ENCODE measurements around the gene NOXA1. TPM values are rescaled to one million over a fixed set of nuclear protein-coding genes. Genes with fewer than 3 reads are reported as not detected.
A peak's percentile ranks its signal among the peaks of the same experiment; 100 is the strongest.

The NOXA1 gene
- total and polyA plus RNA-seq, 7 experiments from 2014 or later: 0.73 to 11.1 (median 5.1) TPM

DNA sequence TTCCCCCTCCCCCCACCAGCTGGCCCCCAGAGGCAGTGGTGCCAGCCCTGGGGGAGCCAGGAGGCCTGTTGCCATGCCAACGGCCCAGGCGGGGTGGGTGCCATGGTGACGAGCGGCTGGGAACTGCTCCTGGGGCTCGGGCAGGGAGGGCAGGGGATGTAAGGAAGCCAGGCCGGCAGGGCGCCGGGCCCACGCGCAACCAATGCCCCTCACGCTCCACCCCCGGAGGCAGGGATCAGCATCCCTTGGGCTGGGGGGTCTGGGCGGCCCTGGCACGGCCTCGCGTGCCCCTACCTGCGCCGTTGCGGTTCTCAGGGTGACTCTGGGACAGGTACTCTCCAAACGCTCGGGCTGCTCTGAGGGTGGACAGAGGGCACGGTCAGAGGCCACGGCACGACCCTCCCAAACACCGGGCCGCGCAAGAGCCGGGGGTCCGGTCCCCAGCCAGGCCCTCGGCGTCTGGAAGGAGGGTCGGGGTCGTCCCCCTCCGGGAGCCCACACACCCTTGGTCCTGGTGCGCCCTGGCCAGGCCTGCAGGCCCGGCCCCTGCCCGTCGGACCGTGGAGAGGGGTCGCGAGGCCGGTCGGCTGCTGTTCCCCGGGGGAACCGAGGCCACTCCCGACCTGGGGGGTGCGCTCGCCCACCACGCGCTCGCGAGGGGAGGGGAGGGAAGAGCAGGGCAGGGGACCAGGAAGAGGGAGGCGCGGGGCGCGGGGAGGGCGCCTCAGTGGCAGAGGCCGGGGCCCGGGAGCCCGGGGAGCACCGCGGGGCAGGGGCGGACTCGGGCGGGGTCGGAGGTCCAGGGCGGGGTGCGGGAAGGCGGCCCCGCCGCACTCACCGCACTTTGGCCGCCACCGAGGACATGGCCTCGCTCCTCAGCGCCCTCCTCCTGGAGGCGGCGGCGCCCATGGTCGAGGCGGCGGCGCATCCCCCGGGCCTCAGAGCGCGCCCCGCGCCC is 35.3 kb downstream of the NOXA1 start:
- peak in 1 of 9 donors; percentile 7 for DNase-seq
- Mint-ChIP-seq H3K27me3 (no peaks in the 10 kb centered on the region), H3K4me1 (peaks cover 0 to 61% (median 36%) of the 10 kb centered on the region in 7 donors), H3K27ac (no peak overlapping the region), H3K36me3 (peaks cover 0 to 7% (median 0%) of the 10 kb centered on the region in 5 donors), H3K4me3 (peak overlapping the region in 5 of 10 donors; percentile 28 to 69 (median 56)), H3K9me3 (no peaks in the 10 kb centered on the region)
- H3K9me3 ChIP-seq (ENCODE audit: control insufficient read depth in 2 of 3, low read length in 3 of 3): no peaks in the 10 kb centered on the region
- ChIA-PET POLR2A (interaction anchor here (1.0 kb wide), 1 partner anchor 36 kb away, joined by 3 read pairs; the partner anchor contains the start of gene EXD3), CTCF (interaction anchor here (0.6 kb wide), 1 partner anchor 67 kb away, joined by 3 read pairs; no protein-coding TSS in a partner anchor)
- intact Hi-C loops (cut with micrococcal nuclease): loop anchor here (1.0 to 10.0 kb wide), 6 partner anchors 8 to 1214 kb away; partner anchors contain the start of genes EXD3 (in 2 of the 2), NOXA1 (in 2 of the 2), ARRDC1 (in 1 of the 2) and MRPL41 (in 1 of the 2)
- H3K4me1 ChIP-seq (ENCODE audit: control insufficient read depth in 2 of 2, insufficient read depth in 2 of 2, low read length in 2 of 2): peaks cover 39 to 55% of the 10 kb centered on the region in 2 donors
- no peaks in the 10 kb centered on the region for H3K27me3 ChIP-seq (ENCODE audit: control insufficient read depth in 2 of 2, insufficient read depth in 2 of 2, low read length in 2 of 2)
- peaks cover 0 to 30% (median 4%) of the 10 kb centered on the region in 3 experiments for H3K36me3 ChIP-seq (ENCODE audit: control insufficient read depth in 2 of 3, insufficient read depth in 3 of 3, low read length in 3 of 3)
- peak overlapping the region; percentile 48 for H3K4me3 ChIP-seq (ENCODE audit: low read length)
- H3K27ac ChIP-seq (ENCODE audit: low read depth, low read length): peak overlapping the region; percentile 93
- peak; percentile 8 for ATAC-seq

DNA sequence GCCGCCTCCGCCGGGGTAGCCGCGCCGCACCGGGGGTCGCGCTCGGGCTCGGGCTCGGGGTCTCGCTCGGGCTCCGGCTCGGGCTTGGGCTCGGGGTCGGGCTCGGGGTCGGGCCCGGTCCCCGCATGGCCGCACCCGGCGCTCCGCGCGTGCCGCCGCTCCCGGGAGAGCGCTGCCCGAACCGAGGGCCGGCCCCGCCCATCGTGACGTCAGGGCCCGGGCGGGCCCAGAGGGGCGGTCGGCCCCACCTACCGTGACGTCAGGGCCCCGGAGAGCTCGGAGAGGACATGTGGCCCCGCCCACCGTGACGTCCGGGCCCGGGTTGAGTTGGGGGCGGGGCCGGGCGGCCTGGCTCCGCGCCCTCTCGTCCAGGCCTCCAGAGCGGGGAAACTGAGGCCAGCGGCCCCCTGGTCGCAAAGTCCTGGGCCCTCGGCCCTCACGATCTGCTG is 36.0 kb downstream of the NOXA1 start, which contains the start of gene NSMF:
TSS of gene NSMF (minus strand) at position 183 of the 449 bp plus-strand sequence. CDS start 232 bp downstream, outside the sequence.
- peaks cover 0 to 4% (median 0%) of the 10 kb centered on the region in 5 donors for H3K36me3 Mint-ChIP-seq

DNA sequence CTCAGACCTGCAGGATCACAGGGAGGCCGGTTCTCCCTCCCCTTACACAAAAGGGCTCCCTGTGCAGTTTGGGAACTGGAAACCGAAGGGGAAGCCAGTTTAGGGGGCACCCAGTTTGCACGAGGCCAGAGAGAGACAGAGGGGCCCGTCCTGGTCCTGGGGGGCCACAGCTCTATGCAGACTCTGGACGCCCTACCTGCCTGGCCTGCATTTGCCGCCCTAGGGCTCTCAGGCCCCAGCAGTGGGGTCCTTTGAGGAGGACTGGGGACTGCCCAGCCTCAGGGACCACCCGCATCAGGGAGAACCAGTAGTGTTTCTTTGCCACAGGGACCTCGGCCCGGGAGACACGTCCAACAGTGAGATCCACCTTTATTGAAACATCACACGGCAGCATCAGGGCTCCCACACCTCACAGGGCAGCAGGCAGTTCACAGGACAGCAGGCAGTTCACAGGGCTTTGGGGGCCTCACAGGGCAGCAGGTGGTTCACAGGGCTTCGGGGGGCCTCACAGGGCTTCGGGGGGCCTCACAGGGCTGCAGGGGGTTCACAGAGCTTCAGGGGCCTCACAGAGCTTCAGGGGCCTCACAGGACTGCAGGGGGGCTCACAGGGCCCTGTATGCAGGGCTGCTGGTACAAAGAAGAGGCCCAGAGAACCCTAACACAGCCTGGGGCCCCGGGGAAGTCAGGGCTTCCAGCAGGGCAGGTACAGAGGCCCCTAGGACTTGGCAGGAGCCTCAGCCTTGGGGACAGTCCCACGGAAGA is 36.6 kb downstream of the NOXA1 start:
- H3K27me3 Mint-ChIP-seq: no peaks in the 10 kb centered on the region
- ATAC-seq: no peak
- H3K36me3 ChIP-seq (ENCODE audit: control insufficient read depth in 2 of 3, insufficient read depth in 3 of 3, low read length in 3 of 3): peaks cover 0 to 30% (median 4%) of the 10 kb centered on the region in 3 experiments
- no peaks in the 10 kb centered on the region for H3K27me3 ChIP-seq (ENCODE audit: control insufficient read depth in 2 of 2, insufficient read depth in 2 of 2, low read length in 2 of 2)
- H3K9me3 Mint-ChIP-seq: no peaks in the 10 kb centered on the region
- H3K27ac Mint-ChIP-seq: peak overlapping the region; percentile 28 to 98 (median 91)
- H3K4me1 Mint-ChIP-seq: peaks cover 0 to 49% (median 29%) of the 10 kb centered on the region in 7 donors
- ChIA-PET POLR2A (interaction anchor here (0.7 to 1.0 kb wide), 2 partner anchors 37 to 637 kb away, joined by 3 read pairs; partner anchors contain the start of gene EXD3), CTCF (no interaction called here)
- no peak for DNase-seq
- peaks cover 36 to 48% of the 10 kb centered on the region in 2 donors for H3K4me1 ChIP-seq (ENCODE audit: control insufficient read depth in 2 of 2, insufficient read depth in 2 of 2, low read length in 2 of 2)
- H3K27ac ChIP-seq (ENCODE audit: low read depth, low read length): peak overlapping the region; percentile 93
- H3K4me3 ChIP-seq (ENCODE audit: low read length): peak overlapping the region; percentile 67
- intact Hi-C loops (cut with micrococcal nuclease): loop anchor here (1.0 to 10.0 kb wide), 7 partner anchors 9 to 1215 kb away; partner anchors contain the start of genes EXD3 (in 2 of the 2), MRPL41 (in 2 of the 2), NOXA1 (in 2 of the 2) and ARRDC1 (in 1 of the 2)
- peaks cover 0 to 4% (median 0%) of the 10 kb centered on the region in 5 donors for H3K36me3 Mint-ChIP-seq
- H3K9me3 ChIP-seq (ENCODE audit: control insufficient read depth in 2 of 3, low read length in 3 of 3): no peaks in the 10 kb centered on the region
- peak overlapping the region; percentile 55 to 79 (median 68) for H3K4me3 Mint-ChIP-seq

More for the DNA sequence above, 36.0 kb downstream of the NOXA1 start, which contains the start of gene NSMF:
- peak within 1 kb of the TSS; percentile 28 to 98 (median 91) for H3K27ac Mint-ChIP-seq
- peaks cover 0 to 55% (median 33%) of the 10 kb centered on the region in 7 donors for H3K4me1 Mint-ChIP-seq
- Histone ChIP-seq H3K4me3 (ENCODE audit: low read length) (peak within 1 kb of the TSS; percentile 67), H3K36me3 (ENCODE audit: control insufficient read depth in 2 of 3, insufficient read depth in 3 of 3, low read length in 3 of 3) (peaks cover 0 to 30% (median 4%) of the 10 kb centered on the region in 3 experiments), H3K4me1 (ENCODE audit: control insufficient read depth in 2 of 2, insufficient read depth in 2 of 2, low read length in 2 of 2) (peaks cover 36 to 54% of the 10 kb centered on the region in 2 donors), H3K27me3 (ENCODE audit: control insufficient read depth in 2 of 2, insufficient read depth in 2 of 2, low read length in 2 of 2) (no peaks in the 10 kb centered on the region), H3K9me3 (ENCODE audit: control insufficient read depth in 2 of 3, low read length in 3 of 3) (no peaks in the 10 kb centered on the region), H3K27ac (ENCODE audit: low read depth, low read length) (peak within 1 kb of the TSS; percentile 93)
- intact Hi-C loops (cut with micrococcal nuclease): loop anchor here (1.0 to 10.0 kb wide), 6 partner anchors 9 to 1214 kb away; partner anchors contain the start of genes EXD3 (in 2 of the 2), NOXA1 (in 2 of the 2), ARRDC1 (in 1 of the 2) and MRPL41 (in 1 of the 2)
- no peaks in the 10 kb centered on the region for H3K27me3 Mint-ChIP-seq
- ChIA-PET CTCF (interaction anchor here (0.6 kb wide), 1 partner anchor 67 kb away, joined by 3 read pairs; no protein-coding TSS in a partner anchor), POLR2A (interaction anchor here (0.7 to 1.0 kb wide), 2 partner anchors 37 to 636 kb away, joined by 3 read pairs; partner anchors contain the start of gene EXD3)
- DNase-seq (peak; percentile 90 to 99 (median 95)), ATAC-seq (peak; percentile 89)
- H3K9me3 Mint-ChIP-seq: no peaks in the 10 kb centered on the region
- H3K4me3 Mint-ChIP-seq: peak within 1 kb of the TSS; percentile 55 to 79 (median 68)

DNA sequence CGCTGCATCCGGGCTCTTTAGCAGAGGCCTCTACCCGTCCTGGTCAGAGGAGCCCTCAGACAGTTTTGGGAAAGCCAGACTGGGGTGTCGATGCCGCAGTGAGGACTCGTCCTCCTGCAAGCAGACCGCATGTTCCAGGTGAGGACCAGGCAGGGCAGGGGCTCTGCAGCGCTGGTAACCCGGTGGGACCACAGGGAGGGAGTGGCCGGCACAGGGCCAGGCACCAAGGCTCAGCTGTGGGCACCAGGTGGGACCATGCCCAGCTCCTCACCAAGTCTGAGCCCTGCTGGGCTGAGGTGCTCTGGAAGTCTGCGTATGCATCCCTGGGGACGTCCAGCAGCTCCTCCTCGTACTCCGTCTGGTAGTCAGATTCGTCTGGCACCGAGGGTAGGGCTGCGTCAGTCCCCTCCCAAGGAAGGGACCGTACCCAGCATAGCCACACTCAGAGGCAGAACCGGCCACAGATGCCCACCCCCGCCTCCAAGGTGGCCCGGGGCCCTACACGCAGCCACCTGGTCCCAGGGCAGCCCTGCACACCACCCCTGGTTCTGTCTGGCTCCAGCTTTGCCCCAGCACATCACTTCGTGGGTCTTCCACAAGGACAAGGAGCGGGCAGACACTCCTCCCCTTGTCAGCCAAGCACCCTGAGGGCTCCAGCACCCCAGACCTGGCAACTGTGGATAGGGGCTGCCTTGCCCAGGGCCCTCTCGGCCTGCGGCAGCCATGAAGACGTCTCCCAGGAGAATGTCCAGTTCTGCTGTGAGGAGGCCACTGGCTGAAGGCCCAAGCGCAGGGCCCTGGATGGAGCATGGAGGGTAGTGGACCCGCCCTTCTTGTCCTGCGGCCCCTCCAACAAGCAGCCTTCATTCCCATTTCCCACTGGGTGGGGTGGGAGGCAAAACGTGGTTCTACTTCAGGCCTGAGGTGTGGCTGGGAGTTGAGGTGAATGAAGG is 37.4 kb downstream of the NOXA1 start:
- no peak overlapping the region for H3K4me3 ChIP-seq (ENCODE audit: low read length)
- intact Hi-C loops (cut with micrococcal nuclease): loop anchor here (1.0 to 5.0 kb wide), 2 partner anchors 7 to 92 kb away; partner anchors contain the start of genes MRPL41 (in 1 of the 2) and PNPLA7 (in 1 of the 2)
- H3K27ac ChIP-seq (ENCODE audit: low read depth, low read length): peak overlapping the region; percentile 93

DNA sequence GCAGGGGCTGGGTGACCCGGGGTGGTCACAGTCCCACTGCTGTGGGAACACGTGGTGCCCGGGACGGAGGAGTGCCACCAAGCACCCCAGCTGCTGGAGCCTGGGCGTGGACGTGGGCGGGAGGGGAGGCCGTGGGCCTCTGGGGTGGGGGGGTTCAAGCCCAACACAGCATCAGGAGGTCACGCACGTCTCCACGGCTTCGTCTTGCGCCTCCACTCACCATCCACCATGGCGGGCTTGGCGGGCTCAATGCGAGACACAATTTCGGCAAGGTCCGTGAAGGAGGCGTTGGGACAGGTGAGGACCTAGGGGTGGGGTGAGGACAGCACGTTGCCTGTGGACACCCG is 38.1 kb downstream of the NOXA1 start:
- intact Hi-C loops (cut with micrococcal nuclease): loop anchor here (1.0 to 5.0 kb wide), 2 partner anchors 8 to 91 kb away; partner anchors contain the start of genes MRPL41 (in 1 of the 2) and PNPLA7 (in 1 of the 2)
- no peaks in the 10 kb centered on the region for H3K27me3 ChIP-seq (ENCODE audit: control insufficient read depth in 2 of 2, insufficient read depth in 2 of 2, low read length in 2 of 2)
- Mint-ChIP-seq H3K27me3 (no peaks in the 10 kb centered on the region), H3K4me3 (peak overlapping the region in 9 of 10 donors; percentile 21 to 87 (median 42)), H3K36me3 (peaks cover 0 to 4% (median 0%) of the 10 kb centered on the region in 5 donors), H3K27ac (peak overlapping the region in 8 of 9 donors; percentile 61 to 98 (median 92)), H3K9me3 (peaks cover 0 to 2% (median 0%) of the 10 kb centered on the region in 11 donors), H3K4me1 (peaks cover 5 to 42% (median 21%) of the 10 kb centered on the region in 7 donors)
- H3K9me3 ChIP-seq (ENCODE audit: control insufficient read depth in 2 of 3, low read length in 3 of 3): no peaks in the 10 kb centered on the region
- DNase-seq (no peak), ATAC-seq (no peak)
- peak overlapping the region; percentile 52 for H3K4me3 ChIP-seq (ENCODE audit: low read length)
- peaks cover 36 to 42% of the 10 kb centered on the region in 2 donors for H3K4me1 ChIP-seq (ENCODE audit: control insufficient read depth in 2 of 2, insufficient read depth in 2 of 2, low read length in 2 of 2)
- ChIA-PET CTCF (interaction anchor here (0.9 kb wide), 1 partner anchor 11 kb away, joined by 3 read pairs; no protein-coding TSS in a partner anchor), POLR2A (interaction anchor here (0.9 to 1.4 kb wide), 3 partner anchors 12 to 38 kb away, joined by 3 to 7 read pairs (median 4); partner anchors contain the start of genes EXD3 and NOXA1)
- peaks cover 0 to 17% (median 0%) of the 10 kb centered on the region in 3 experiments for H3K36me3 ChIP-seq (ENCODE audit: control insufficient read depth in 2 of 3, insufficient read depth in 3 of 3, low read length in 3 of 3)
- peak overlapping the region; percentile 93 for H3K27ac ChIP-seq (ENCODE audit: low read depth, low read length)

More for the DNA sequence above, 37.4 kb downstream of the NOXA1 start:
- H3K4me1 Mint-ChIP-seq: peaks cover 0 to 49% (median 22%) of the 10 kb centered on the region in 7 donors
- peak overlapping the region; percentile 21 to 87 (median 40) for H3K4me3 Mint-ChIP-seq
- no peaks in the 10 kb centered on the region for H3K9me3 Mint-ChIP-seq
- ChIA-PET POLR2A (interaction anchor here (0.9 kb wide), 1 partner anchor 14 kb away, joined by 3 read pairs; no protein-coding TSS in a partner anchor), CTCF (no interaction called here)
- Histone ChIP-seq H3K4me1 (ENCODE audit: control insufficient read depth in 2 of 2, insufficient read depth in 2 of 2, low read length in 2 of 2) (peaks cover 36 to 42% of the 10 kb centered on the region in 2 donors), H3K27me3 (ENCODE audit: control insufficient read depth in 2 of 2, insufficient read depth in 2 of 2, low read length in 2 of 2) (no peaks in the 10 kb centered on the region), H3K36me3 (ENCODE audit: control insufficient read depth in 2 of 3, insufficient read depth in 3 of 3, low read length in 3 of 3) (peaks cover 0 to 22% (median 4%) of the 10 kb centered on the region in 3 experiments), H3K9me3 (ENCODE audit: control insufficient read depth in 2 of 3, low read length in 3 of 3) (no peaks in the 10 kb centered on the region)
- no peak for ATAC-seq
- no peaks in the 10 kb centered on the region for H3K27me3 Mint-ChIP-seq
- peak in 1 of 9 donors; percentile 13 for DNase-seq
- peak overlapping the region in 8 of 9 donors; percentile 61 to 98 (median 93) for H3K27ac Mint-ChIP-seq
- peaks cover 0 to 4% (median 0%) of the 10 kb centered on the region in 5 donors for H3K36me3 Mint-ChIP-seq

All from naive thymus-derived CD4-positive, alpha-beta T cell (primary cell).